ENCODE measurements around the gene GRHL3. TPM values are rescaled to one million over a fixed set of nuclear protein-coding genes. Genes with fewer than 3 reads are reported as not detected.

Gene GRHL3
- total and polyA plus RNA-seq, 2 experiments from 2014 or later: not detected

DNA sequence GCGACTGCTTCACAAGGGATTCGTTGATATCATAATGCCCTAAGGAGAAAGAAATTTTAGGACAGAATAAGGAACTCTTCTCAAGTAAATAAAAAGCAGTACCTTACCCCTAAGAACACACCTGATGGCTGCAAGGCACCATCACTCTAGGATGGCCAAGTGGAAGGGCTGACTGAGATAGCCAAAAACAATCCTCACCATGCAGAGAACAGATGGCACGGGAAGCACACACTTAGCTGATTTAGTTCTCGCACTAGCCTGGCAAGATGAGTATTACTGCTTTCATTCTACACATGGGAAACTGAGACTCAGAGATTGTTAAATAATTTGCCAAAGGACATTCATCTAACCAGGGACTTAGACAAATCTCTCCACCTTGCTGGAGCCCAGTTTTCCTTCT, 50.6 kb downstream of the GRHL3 start:
- no peak overlapping the region for H2AFZ ChIP-seq
- no peaks in the 10 kb centered on the region for H3K9me3 ChIP-seq (ENCODE audit: low read depth)
- H3K9ac ChIP-seq: no peak overlapping the region
- TF ChIP-seq EZH2phosphoT487 (IDR thresholded peaks at IDR 0.05; ENCODE audit: insufficient read depth, low read depth): no peak
- no peak for TF ChIP-seq EZH2 (IDR thresholded peaks at IDR 0.05; ENCODE audit: insufficient read depth, poor library complexity, severe bottlenecking)
- in situ Hi-C loops (cut with MboI): no loop called here
- no peak overlapping the region for H3K4me3 ChIP-seq
- H3K4me1 ChIP-seq (ENCODE audit: insufficient read depth): peaks cover 19% of the 10 kb centered on the region
- no peak for DNase-seq
- no peaks in the 10 kb centered on the region for H3K9me2 ChIP-seq (ENCODE audit: insufficient read depth)
- H3K27ac ChIP-seq: peak overlapping the region; percentile 40
- no peaks in the 10 kb centered on the region for H4K20me1 ChIP-seq (ENCODE audit: insufficient read depth)
- peaks cover 16% of the 10 kb centered on the region for H3F3A ChIP-seq (ENCODE audit: insufficient read depth)
- H3K27me3 ChIP-seq (replicated peaks; ENCODE audit: insufficient read depth): no peaks in the 10 kb centered on the region
- no peak overlapping the region for H3K4me2 ChIP-seq (ENCODE audit: unreplicated experiment)
- WGBS, 2 experiments (ENCODE audit: low coverage in 1 of 2, low lambda C conversion rate in 2 of 2, missing lambda C conversion rate in 2 of 2): 74 to 77% methylated on average over 4 of the region's 4 CpGs
- H3K36me3 ChIP-seq (ENCODE audit: low read depth): no peaks in the 10 kb centered on the region
- no peaks in the 10 kb centered on the region for H3K79me2 ChIP-seq (ENCODE audit: insufficient read depth)

DNA sequence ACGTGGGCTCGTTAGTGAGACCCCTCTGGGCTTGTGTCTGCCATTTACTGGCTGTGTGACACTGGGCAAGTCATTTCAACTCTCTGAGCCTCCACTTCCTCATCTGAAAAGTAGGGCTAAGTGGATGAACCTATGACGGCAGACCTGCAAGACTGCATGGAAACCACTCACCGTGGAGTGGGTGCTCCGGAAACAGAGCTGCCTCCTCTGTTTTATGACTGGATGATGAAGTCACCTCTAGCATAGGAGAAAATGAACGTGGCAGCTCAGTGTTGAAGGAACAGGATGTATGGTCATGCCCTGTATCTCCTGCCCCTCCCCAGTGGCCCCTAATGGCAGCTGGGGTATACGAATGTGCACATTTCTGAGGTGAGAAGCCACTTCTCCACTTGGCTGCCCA, 53.9 kb downstream of the GRHL3 start:
- H3K79me2 ChIP-seq (ENCODE audit: insufficient read depth): no peaks in the 10 kb centered on the region
- DNase-seq: no peak
- H3K36me3 ChIP-seq (ENCODE audit: low read depth): no peaks in the 10 kb centered on the region
- no peaks in the 10 kb centered on the region for H3K9me2 ChIP-seq (ENCODE audit: insufficient read depth)
- no peaks in the 10 kb centered on the region for H4K20me1 ChIP-seq (ENCODE audit: insufficient read depth)
- H2AFZ ChIP-seq: no peak overlapping the region
- peaks cover 10% of the 10 kb centered on the region for H3K4me1 ChIP-seq (ENCODE audit: insufficient read depth)
- no peak overlapping the region for H3K9ac ChIP-seq
- in situ Hi-C loops (cut with MboI): no loop called here
- H3K4me3 ChIP-seq: no peak overlapping the region
- peaks cover 13% of the 10 kb centered on the region for H3F3A ChIP-seq (ENCODE audit: insufficient read depth)
- H3K27me3 ChIP-seq (replicated peaks; ENCODE audit: insufficient read depth): no peaks in the 10 kb centered on the region
- H3K27ac ChIP-seq: no peak overlapping the region
- WGBS, 2 experiments (ENCODE audit: low coverage in 1 of 2, low lambda C conversion rate in 2 of 2, missing lambda C conversion rate in 2 of 2): 92 to 93% methylated on average over 7 of the region's 7 CpGs
- no peaks in the 10 kb centered on the region for H3K9me3 ChIP-seq (ENCODE audit: low read depth)
- no peak overlapping the region for H3K4me2 ChIP-seq (ENCODE audit: unreplicated experiment)
- no peak for TF ChIP-seq EZH2phosphoT487 (IDR thresholded peaks at IDR 0.05; ENCODE audit: insufficient read depth, low read depth)
- TF ChIP-seq EZH2 (IDR thresholded peaks at IDR 0.05; ENCODE audit: insufficient read depth, poor library complexity, severe bottlenecking): no peak

- Histone ChIP-seq H3K9me3 (ENCODE audit: low read depth) (no peaks in the 10 kb centered on the region), H2AFZ (no peak overlapping the region), H3K27ac (no peak overlapping the region), H3K4me3 (no peak overlapping the region), H3K36me3 (ENCODE audit: low read depth) (no peaks in the 10 kb centered on the region; the same call in 1 of the 2 replicates), H3K9ac (no peak overlapping the region), H3K4me1 (ENCODE audit: insufficient read depth) (peaks cover 9% of the 10 kb centered on the region), H3F3A (ENCODE audit: insufficient read depth) (peaks cover 8% of the 10 kb centered on the region), H3K4me2 (ENCODE audit: unreplicated experiment) (no peak overlapping the region), H4K20me1 (ENCODE audit: insufficient read depth) (no peaks in the 10 kb centered on the region), H3K27me3 (replicated peaks; ENCODE audit: insufficient read depth) (no peaks in the 10 kb centered on the region), H3K9me2 (ENCODE audit: insufficient read depth) (no peaks in the 10 kb centered on the region), H3K79me2 (ENCODE audit: insufficient read depth) (no peaks in the 10 kb centered on the region)
- in situ Hi-C loops (cut with MboI): no loop called here
- TF ChIP-seq EZH2phosphoT487 (IDR thresholded peaks at IDR 0.05; ENCODE audit: insufficient read depth, low read depth): no peak
- WGBS, 2 experiments (ENCODE audit: low coverage in 1 of 2, low lambda C conversion rate in 2 of 2, missing lambda C conversion rate in 2 of 2): 88 to 94% methylated on average over 8 of the region's 8 CpGs
- no peak for DNase-seq
Measured at GRCh38 chr1:24373710-24374109, 54.6 kb downstream of the GRHL3 start.

DNA sequence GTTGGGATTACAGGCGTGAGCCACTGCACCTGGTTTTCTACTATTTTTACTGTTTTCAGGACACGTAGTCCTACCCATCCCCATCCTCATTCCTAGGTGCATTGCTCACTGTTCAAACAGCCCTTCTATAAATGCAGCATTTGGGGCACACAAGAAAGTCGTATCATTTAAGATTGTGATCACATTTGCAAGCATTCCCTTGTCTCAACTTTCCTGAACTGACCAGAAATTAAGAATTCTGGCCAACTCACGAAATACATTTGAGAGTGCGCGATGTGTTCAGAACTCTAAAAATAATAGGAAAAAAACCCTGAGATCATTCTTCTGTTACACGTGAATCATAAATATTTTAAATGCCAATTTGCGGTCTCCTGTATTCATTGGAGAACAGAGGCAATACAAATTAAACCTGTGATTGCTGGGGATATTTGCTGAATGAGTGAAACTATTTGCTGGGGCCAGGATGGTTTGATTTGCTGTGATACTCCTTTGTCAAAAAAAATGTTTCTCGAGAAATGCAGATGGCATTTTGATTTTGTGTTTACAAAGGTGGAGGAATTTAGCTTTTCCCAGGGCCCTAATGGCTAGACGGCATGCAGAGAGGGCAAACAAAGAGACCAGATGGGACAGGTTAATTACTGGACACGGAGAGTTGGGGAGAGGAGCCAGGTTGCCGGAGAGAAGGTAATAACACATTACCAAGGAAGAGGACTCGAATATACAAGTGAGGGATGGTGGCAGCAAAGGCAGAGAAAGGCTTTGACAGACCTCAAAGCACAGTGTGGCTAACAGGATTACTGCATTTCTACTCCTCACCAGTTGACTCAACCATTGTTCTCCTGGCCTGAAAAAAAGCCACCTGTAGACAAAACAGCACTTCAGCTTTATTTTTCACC, 56.0 kb downstream of the GRHL3 start:
- in situ Hi-C loops (cut with MboI): no loop called here

More for the DNA sequence above, 56.0 kb downstream of the GRHL3 start:
- peaks cover 6% of the 10 kb centered on the region for H3F3A ChIP-seq (ENCODE audit: insufficient read depth)
- H3K4me1 ChIP-seq (ENCODE audit: insufficient read depth): peaks cover 6% of the 10 kb centered on the region; the same call in 1 of the 2 replicates
- WGBS, 2 experiments (ENCODE audit: low coverage in 1 of 2, low lambda C conversion rate in 2 of 2, missing lambda C conversion rate in 2 of 2): 87 to 88% methylated on average over 13 of the region's 13 CpGs
- no peak overlapping the region for H3K27ac ChIP-seq
- H3K9me2 ChIP-seq (ENCODE audit: insufficient read depth): no peaks in the 10 kb centered on the region
- no peak overlapping the region for H2AFZ ChIP-seq
- H3K9me3 ChIP-seq (ENCODE audit: low read depth): no peaks in the 10 kb centered on the region
- no peak overlapping the region for H3K4me3 ChIP-seq
- no peak overlapping the region for H3K4me2 ChIP-seq (ENCODE audit: unreplicated experiment)
- H3K27me3 ChIP-seq (replicated peaks; ENCODE audit: insufficient read depth): no peaks in the 10 kb centered on the region
- H4K20me1 ChIP-seq (ENCODE audit: insufficient read depth): no peaks in the 10 kb centered on the region
- DNase-seq: no peak
- no peak overlapping the region for H3K9ac ChIP-seq
- TF ChIP-seq EZH2 (IDR thresholded peaks at IDR 0.05; ENCODE audit: insufficient read depth, poor library complexity, severe bottlenecking) (no peak), EZH2phosphoT487 (IDR thresholded peaks at IDR 0.05; ENCODE audit: insufficient read depth, low read depth) (no peak)
- H3K36me3 ChIP-seq (ENCODE audit: low read depth): no peaks in the 10 kb centered on the region; the same call in 1 of the 2 replicates
- no peaks in the 10 kb centered on the region for H3K79me2 ChIP-seq (ENCODE audit: insufficient read depth)
